SIG-M5 (cell line): ENCODE data around the gene OLFM4.

Experiments
- DNase-seq: peaks from one replicate; lab custom pipeline; 2025; lab: John Stamatoyannopoulos, UW

Gene OLFM4

GRCh38 chr13:53068585-53069520, 40.2 kb downstream of the OLFM4 start:
- no peak for DNase-seq

- no peak for DNase-seq
Observed at GRCh38 chr13:53069800-53070199, 41.2 kb downstream of the OLFM4 start.

- no peak for DNase-seq
Observed at GRCh38 chr13:53073711-53074110, 45.1 kb downstream of the OLFM4 start.

DNA sequence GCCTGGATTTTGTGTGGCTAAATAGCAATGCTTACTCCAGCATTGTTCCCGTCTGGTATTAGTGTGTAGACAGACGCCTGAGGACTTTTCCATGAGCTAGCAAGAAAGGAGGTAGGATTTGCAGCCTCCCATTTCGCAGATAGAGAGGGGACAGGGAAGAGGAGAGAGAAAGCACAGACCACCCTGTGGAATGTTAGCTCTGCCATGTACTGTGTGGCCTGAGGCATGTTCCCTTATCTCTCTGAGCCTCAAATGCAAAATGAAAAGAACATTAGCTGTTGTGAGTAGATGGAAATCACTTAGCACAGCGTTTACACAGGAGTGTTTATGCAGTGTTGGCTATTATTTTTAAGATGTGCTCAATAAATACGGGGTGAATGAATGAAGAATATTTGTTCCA, 45.5 kb downstream of the OLFM4 start:
- DNase-seq = no peak

DNA sequence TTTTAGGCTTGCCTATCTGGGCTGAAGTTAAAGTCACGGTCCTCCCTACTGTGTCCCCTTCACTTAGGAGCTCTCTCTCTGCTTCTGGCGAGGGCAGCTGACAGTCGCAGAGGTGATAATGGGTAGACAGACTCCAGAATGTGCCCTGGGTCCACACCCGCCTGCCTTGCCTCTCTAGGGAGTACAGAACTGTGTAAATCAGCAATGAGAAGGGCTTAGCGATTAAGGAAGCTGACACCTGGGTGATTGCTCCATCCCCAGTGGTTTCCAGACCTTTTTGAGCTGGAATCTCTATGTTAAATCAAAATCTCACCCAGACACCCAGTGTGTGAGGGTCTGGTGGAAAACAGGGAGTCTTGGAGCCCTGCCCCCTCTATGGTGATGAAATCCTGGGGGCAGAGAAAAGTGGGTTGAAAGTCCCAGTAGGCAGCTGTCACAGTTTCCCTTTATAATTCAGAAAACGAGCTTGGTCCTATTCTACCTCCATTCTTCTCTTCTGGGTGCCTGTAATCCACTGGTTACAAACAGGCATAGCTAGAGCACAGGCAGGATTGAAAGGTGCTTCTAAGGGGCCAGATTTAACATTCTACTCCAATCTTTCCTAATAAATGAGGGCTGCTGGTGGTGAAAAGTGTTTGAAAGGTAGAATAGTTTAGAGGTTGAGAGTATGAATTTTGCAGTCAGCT, 46.9 kb downstream of the OLFM4 start:
- DNase-seq = no peak

DNA sequence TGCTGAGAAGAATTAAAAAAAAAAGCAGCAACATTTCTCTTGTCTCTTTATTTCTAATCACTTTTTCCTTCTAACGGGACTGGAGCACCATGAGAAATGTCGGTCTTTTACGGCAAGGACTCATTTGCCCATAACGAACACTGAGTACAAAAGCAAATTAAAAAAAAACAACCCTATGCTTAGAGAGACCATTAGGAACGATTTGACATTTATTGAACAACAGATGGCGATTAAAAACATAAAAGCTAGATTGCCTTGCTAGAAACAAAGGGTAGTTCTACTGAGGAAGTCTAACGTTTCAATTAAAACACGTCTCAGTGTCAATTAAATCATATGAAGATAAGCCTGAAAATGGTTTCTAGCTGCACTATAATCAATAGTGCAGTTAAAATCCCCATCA, 51.1 kb downstream of the OLFM4 start:
- DNase-seq = no peak

DNA sequence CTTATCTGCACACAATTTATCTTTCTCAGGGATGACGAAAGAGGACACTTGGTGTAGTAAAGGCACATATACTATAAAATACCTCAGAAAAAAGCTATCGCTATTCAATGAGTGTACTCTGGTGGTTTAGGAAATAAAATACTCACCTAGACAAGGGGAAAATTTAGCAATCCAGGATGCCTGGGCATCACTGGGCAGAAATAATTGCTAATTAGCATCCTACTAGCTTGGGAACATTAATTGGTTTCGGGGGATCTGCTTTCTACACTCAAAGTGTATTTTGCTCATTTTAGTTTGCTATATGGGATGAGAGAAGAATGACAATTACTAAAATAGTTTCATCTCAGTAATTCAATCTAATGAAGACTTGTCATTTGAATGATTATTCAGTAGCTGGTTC, 60.3 kb downstream of the OLFM4 start:
- DNase-seq = no peak

DNA sequence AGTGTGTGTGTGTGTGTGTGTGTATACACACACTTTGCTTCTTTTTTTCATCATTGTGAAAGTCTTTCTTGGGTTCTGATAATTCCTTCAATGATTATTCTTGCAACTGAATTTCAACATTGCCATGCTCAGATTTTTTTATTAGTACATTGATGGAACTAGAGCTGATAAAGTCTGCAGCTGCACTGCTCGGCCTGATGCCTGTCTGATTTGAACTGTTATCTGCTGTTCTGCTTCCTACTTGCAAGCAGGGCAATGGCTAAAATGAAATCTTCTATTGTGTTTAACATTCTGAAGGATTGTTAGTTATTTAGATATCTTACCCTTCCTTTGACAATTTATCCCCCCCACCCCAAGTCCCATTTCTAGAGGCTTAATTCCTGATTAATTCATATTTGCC, 61.3 kb downstream of the OLFM4 start:
- DNase-seq = no peak

GRCh38 chr13:53090461-53090860, 61.8 kb downstream of the OLFM4 start:
- DNase-seq = no peak

DNA sequence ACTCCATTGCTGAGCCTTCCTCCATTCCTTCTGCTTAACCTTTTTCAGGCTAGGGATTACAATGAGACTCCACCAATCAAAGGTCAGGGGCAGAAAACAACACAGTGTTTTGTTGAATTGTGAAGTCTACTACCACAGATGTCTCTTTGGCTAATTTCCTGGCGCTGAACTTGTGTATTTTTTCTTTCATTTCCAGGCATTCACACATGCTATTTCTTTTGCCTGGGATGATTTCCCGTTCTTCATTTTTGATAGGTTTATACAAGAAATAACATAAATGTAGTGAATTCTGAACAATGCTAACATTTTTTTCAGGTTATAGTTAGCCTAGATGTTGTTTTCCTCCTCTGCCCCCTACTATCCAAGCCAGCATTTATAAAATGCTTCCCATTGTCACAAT, 64.3 kb downstream of the OLFM4 start:
- DNase-seq = no peak

- no peak for DNase-seq
Observed at GRCh38 chr13:53098455-53098854, 69.8 kb downstream of the OLFM4 start.

- DNase-seq = no peak
Observed at GRCh38 chr13:53100394-53101063, 71.9 kb downstream of the OLFM4 start.
